ENCODE measurements around the gene EIPR1.
"Not testable (repeated sequence)": the region's sequence is repeated elsewhere in the genome, so short reads cannot be mapped to it uniquely, and the experiment has no call there.

EIPR1 gene

GRCh38 chr2:3200420-3200939, 177.1 kb downstream of the EIPR1 start:
- H2BK12ac ChIP-seq (ENCODE audit: low read length in 2 of 2) = no peak overlapping the region
- H3K4me3 ChIP-seq (ENCODE audit: insufficient read depth in 1 of 2, low read depth in 1 of 2, low read length in 2 of 2) = no peak overlapping the region
- no peak overlapping the region for H2BK5ac ChIP-seq (ENCODE audit: low read depth, low read length, poor library complexity, severe bottlenecking)
- no peak overlapping the region for H2AK5ac ChIP-seq (ENCODE audit: low read length, severe bottlenecking)
- no peak for DNase-seq
- H3K14ac ChIP-seq (ENCODE audit: low read length in 2 of 2) = no peak overlapping the region
- H3K27me3 ChIP-seq (ENCODE audit: control insufficient read depth in 1 of 2, insufficient read depth in 1 of 2, low read length in 2 of 2) = no peaks in the 10 kb centered on the region
- H3K4ac ChIP-seq (ENCODE audit: low read depth in 1 of 2, low read length in 2 of 2) = no peak overlapping the region
- no peak overlapping the region for H3K9ac ChIP-seq (ENCODE audit: low read length)
- peaks cover 18% of the 10 kb centered on the region for H3K4me1 ChIP-seq (ENCODE audit: control insufficient read depth, insufficient read depth, low read depth, low read length)
- no peak overlapping the region for H4K91ac ChIP-seq (ENCODE audit: low read length)
- H2BK120ac ChIP-seq (ENCODE audit: low read depth, low read length) = no peak overlapping the region
- no peak overlapping the region for H2BK15ac ChIP-seq (ENCODE audit: low read depth, poor library complexity, severe bottlenecking)
- H3K18ac ChIP-seq (ENCODE audit: low read depth in 1 of 2, low read length in 2 of 2) = no peak overlapping the region
- peaks cover 11 to 38% of the 10 kb centered on the region in 2 experiments for H3K36me3 ChIP-seq (ENCODE audit: control insufficient read depth in 1 of 2, insufficient read depth in 2 of 2, low read depth in 1 of 2, low read length in 2 of 2)
- H3K23ac ChIP-seq (ENCODE audit: low read length in 2 of 2) = no peak overlapping the region
- H3K27ac ChIP-seq (ENCODE audit: low read length, poor library complexity, severe bottlenecking) = no peak overlapping the region
- H4K8ac ChIP-seq (ENCODE audit: low read length) = no peak overlapping the region
- peaks cover 26% of the 10 kb centered on the region for H3K79me1 ChIP-seq (replicated peaks; ENCODE audit: low read length, poor library complexity, severe bottlenecking)
- H2AFZ ChIP-seq (ENCODE audit: low read depth, low read length) = no peak overlapping the region
- H3K9me3 ChIP-seq (ENCODE audit: control insufficient read depth, low read length) = no peaks in the 10 kb centered on the region
- WGBS = 71% methylated on average over 14 of the region's 14 CpGs
- H3K4me2 ChIP-seq (ENCODE audit: low read length, poor library complexity, severe bottlenecking) = no peak overlapping the region

- Histone ChIP-seq H4K91ac (ENCODE audit: low read length) (no peak overlapping the region), H2BK120ac (ENCODE audit: low read depth, low read length) (no peak overlapping the region), H2BK12ac (ENCODE audit: low read length in 2 of 2) (no peak overlapping the region), H3K9me3 (ENCODE audit: control insufficient read depth, low read length) (no peaks in the 10 kb centered on the region), H2BK15ac (ENCODE audit: low read depth, poor library complexity, severe bottlenecking) (no peak overlapping the region), H3K14ac (ENCODE audit: low read length in 2 of 2) (peak overlapping the region in 1 of 2 experiments; percentile 57), H3K36me3 (ENCODE audit: control insufficient read depth in 1 of 2, insufficient read depth in 2 of 2, low read depth in 1 of 2, low read length in 2 of 2) (peaks cover 15 to 36% of the 10 kb centered on the region in 2 experiments), H3K23ac (ENCODE audit: low read length in 2 of 2) (no peak overlapping the region), H2BK5ac (ENCODE audit: low read depth, low read length, poor library complexity, severe bottlenecking) (no peak overlapping the region), H4K8ac (ENCODE audit: low read length) (no peak overlapping the region), H3K4me2 (ENCODE audit: low read length, poor library complexity, severe bottlenecking) (no peak overlapping the region), H3K27ac (ENCODE audit: low read length, poor library complexity, severe bottlenecking) (no peak overlapping the region), H3K4me3 (ENCODE audit: insufficient read depth in 1 of 2, low read depth in 1 of 2, low read length in 2 of 2) (no peak overlapping the region), H2AFZ (ENCODE audit: low read depth, low read length) (no peak overlapping the region), H3K79me1 (replicated peaks; ENCODE audit: low read length, poor library complexity, severe bottlenecking) (peaks cover 26% of the 10 kb centered on the region), H3K18ac (ENCODE audit: low read depth in 1 of 2, low read length in 2 of 2) (no peak overlapping the region), H2AK5ac (ENCODE audit: low read length, severe bottlenecking) (peak overlapping the region; percentile 23), H3K4ac (ENCODE audit: low read depth in 1 of 2, low read length in 2 of 2) (no peak overlapping the region), H3K27me3 (ENCODE audit: control insufficient read depth in 1 of 2, insufficient read depth in 1 of 2, low read length in 2 of 2) (no peaks in the 10 kb centered on the region), H3K4me1 (ENCODE audit: control insufficient read depth, insufficient read depth, low read depth, low read length) (peaks cover 18% of the 10 kb centered on the region), H3K9ac (ENCODE audit: low read length) (no peak overlapping the region)
- DNase-seq = no peak
- 87% methylated on average over 12 of the region's 12 CpGs for WGBS
These were observed 177.8 kb downstream of the EIPR1 start for GRCh38 chr2:3199627-3200345.

- H3K4me2 ChIP-seq (ENCODE audit: low read length, poor library complexity, severe bottlenecking); DNase-seq; H3K4ac ChIP-seq (ENCODE audit: low read depth in 1 of 2, low read length in 2 of 2); H3K9me3 ChIP-seq (ENCODE audit: control insufficient read depth, low read length); H3K14ac ChIP-seq (ENCODE audit: low read length in 2 of 2); H3K18ac ChIP-seq (ENCODE audit: low read depth in 1 of 2, low read length in 2 of 2); H3K4me3 ChIP-seq (ENCODE audit: insufficient read depth in 1 of 2, low read depth in 1 of 2, low read length in 2 of 2); H4K91ac ChIP-seq (ENCODE audit: low read length); H2BK15ac ChIP-seq (ENCODE audit: low read depth, poor library complexity, severe bottlenecking); H3K9ac ChIP-seq (ENCODE audit: low read length); H3K27me3 ChIP-seq (ENCODE audit: control insufficient read depth in 1 of 2, insufficient read depth in 1 of 2, low read length in 2 of 2); H2BK120ac ChIP-seq (ENCODE audit: low read depth, low read length); H2AK5ac ChIP-seq (ENCODE audit: low read length, severe bottlenecking); H2BK5ac ChIP-seq (ENCODE audit: low read depth, low read length, poor library complexity, severe bottlenecking); H3K23ac ChIP-seq (ENCODE audit: low read length in 2 of 2); H2AFZ ChIP-seq (ENCODE audit: low read depth, low read length); H3K27ac ChIP-seq (ENCODE audit: low read length, poor library complexity, severe bottlenecking); H4K8ac ChIP-seq (ENCODE audit: low read length); H2BK12ac ChIP-seq (ENCODE audit: low read length in 2 of 2): not testable (repeated sequence)
- Histone ChIP-seq H3K4me1 (ENCODE audit: control insufficient read depth, insufficient read depth, low read depth, low read length) (peaks cover 17% of the 10 kb centered on the region), H3K79me1 (replicated peaks; ENCODE audit: low read length, poor library complexity, severe bottlenecking) (peaks cover 26% of the 10 kb centered on the region), H3K36me3 (ENCODE audit: control insufficient read depth in 1 of 2, insufficient read depth in 2 of 2, low read depth in 1 of 2, low read length in 2 of 2) (peaks cover 20 to 40% of the 10 kb centered on the region in 2 experiments)
- WGBS = 79% methylated on average over 7 of the region's 10 CpGs
These were observed 178.9 kb downstream of the EIPR1 start for GRCh38 chr2:3198671-3199192.

- 88% methylated on average over 11 of the region's 11 CpGs for WGBS
These were observed 179.5 kb downstream of the EIPR1 start for GRCh38 chr2:3198119-3198518.

More at GRCh38 chr2:3198119-3198518, 179.5 kb downstream of the EIPR1 start:
- Histone ChIP-seq H3K27me3 (ENCODE audit: control insufficient read depth in 1 of 2, insufficient read depth in 1 of 2, low read length in 2 of 2) (no peaks in the 10 kb centered on the region), H3K14ac (ENCODE audit: low read length in 2 of 2) (no peak overlapping the region), H3K23ac (ENCODE audit: low read length in 2 of 2) (no peak overlapping the region), H2BK15ac (ENCODE audit: low read depth, poor library complexity, severe bottlenecking) (no peak overlapping the region), H3K18ac (ENCODE audit: low read depth in 1 of 2, low read length in 2 of 2) (no peak overlapping the region), H3K4me2 (ENCODE audit: low read length, poor library complexity, severe bottlenecking) (no peak overlapping the region), H4K8ac (ENCODE audit: low read length) (no peak overlapping the region), H2BK12ac (ENCODE audit: low read length in 2 of 2) (no peak overlapping the region), H3K79me1 (replicated peaks; ENCODE audit: low read length, poor library complexity, severe bottlenecking) (peaks cover 23% of the 10 kb centered on the region), H3K4me3 (ENCODE audit: insufficient read depth in 1 of 2, low read depth in 1 of 2, low read length in 2 of 2) (no peak overlapping the region), H2BK5ac (ENCODE audit: low read depth, low read length, poor library complexity, severe bottlenecking) (no peak overlapping the region), H3K4ac (ENCODE audit: low read depth in 1 of 2, low read length in 2 of 2) (no peak overlapping the region), H3K36me3 (ENCODE audit: control insufficient read depth in 1 of 2, insufficient read depth in 2 of 2, low read depth in 1 of 2, low read length in 2 of 2) (peaks cover 26 to 38% of the 10 kb centered on the region in 2 experiments), H4K91ac (ENCODE audit: low read length) (no peak overlapping the region), H2AK5ac (ENCODE audit: low read length, severe bottlenecking) (no peak overlapping the region), H2BK120ac (ENCODE audit: low read depth, low read length) (no peak overlapping the region), H3K9me3 (ENCODE audit: control insufficient read depth, low read length) (no peaks in the 10 kb centered on the region), H3K4me1 (ENCODE audit: control insufficient read depth, insufficient read depth, low read depth, low read length) (peaks cover 17% of the 10 kb centered on the region), H3K27ac (ENCODE audit: low read length, poor library complexity, severe bottlenecking) (no peak overlapping the region), H3K9ac (ENCODE audit: low read length) (no peak overlapping the region), H2AFZ (ENCODE audit: low read depth, low read length) (no peak overlapping the region)
- no peak for DNase-seq
